WTC11 (cell line): Measurements from ENCODE around the gene HNF1B.

ENCODE experiments used
- ATF3 ChIP-seq: sonication (generic); formaldehyde crosslinking; conservative IDR thresholded peaks from 2 replicates; pipeline ENCODE4 v1.8.1; 2022; ENCODE audit warnings: mild to moderate bottlenecking, missing genetic modification reagents
- CTCF ChIP-seq: fragments of 200-600 bp; IDR thresholded peaks from 2 replicates; pipeline ENCODE4 v1.8.0; 2022; ENCODE audit warnings: antibody characterized with exemption

GRCh38 chr17:37774504-37774903, 29.6 kb upstream of the HNF1B start:
- TF ChIP-seq ATF3 (CRISPR knock-in tag) = no peak
- TF ChIP-seq CTCF = no peak
